Endothelial cell of umbilical vein (primary cell): ENCODE data around the gene SMCHD1. TPM values are rescaled to one million over a fixed set of nuclear protein-coding genes. Genes with fewer than 3 reads are reported as not detected.

ENCODE experiments used
- Bru-seq: library from RNA; stranded (reverse); fragments of 400-500 nt; gene quantifications from one replicate; lab custom pipeline; 2021; lab: Mats Ljungman, UMichigan
- BruChase-seq, 2 experiments: library from RNA; stranded (reverse); fragments of 400-500 nt; gene quantifications; one replicate each; lab custom pipeline; 2021; lab: Mats Ljungman, UMichigan
- BruUV-seq: library from RNA; stranded (reverse); fragments of 400-500 nt; replicated peaks from 2 replicates; lab custom pipeline; 2021; lab: Mats Ljungman, UMichigan
- CTCF ChIA-PET: fragments of 300-600, 350-600 bp; sonication (Branson Sonifier 250); formaldehyde crosslinking; loops from one replicate; lab custom pipeline; 2021; ENCODE audit warnings: antibody characterized with exemption, inconsistent platforms; lab: Charles Lee
- POLR2A ChIA-PET: fragments of 300-600, 350-600 bp; sonication (Branson Sonifier 250); formaldehyde crosslinking; loops from one replicate; lab custom pipeline; 2021; ENCODE audit warnings: antibody characterized with exemption, inconsistent platforms; lab: Charles Lee
- DNase-seq: peaks from one replicate; pipeline ENCODE4 v3.0.0-alpha.2; 2011; ENCODE audit warnings: low read depth, low spot score
- FAIRE-seq: peaks from 2 replicates; lab custom pipeline; 2011; peaks lifted over from hg19 to GRCh38; lab: Jason Lieb, UNC
- H2AFZ ChIP-seq: 2 replicates; pipeline ENCODE4 v1.6.0; 2012; ENCODE audit warnings: low read depth, low read length, control low read depth, inconsistent platforms
- H3K27ac ChIP-seq: 2 replicates; pipeline ENCODE4 v1.5.1; 2011; ENCODE audit warnings: low read depth, mild to moderate bottlenecking, control low read depth, low read length, moderate library complexity; ENCODE audit not compliant: insufficient read depth
- H3K27me3 ChIP-seq, 2 experiments: 2 replicates each; pipeline versions ENCODE4 v1.6.0 to v1.6.1; 2011; ENCODE audit warnings: low read length in 2 of 2, mixed read lengths in 1 of 2; ENCODE audit not compliant: control insufficient read depth in 2 of 2, insufficient read depth in 2 of 2
- H3K36me3 ChIP-seq, 2 experiments: 2 replicates in 1 of 2; 3 replicates in 1 of 2; pipeline ENCODE4 v1.5.1; 2011; ENCODE audit warnings: low read length in 2 of 2, mild to moderate bottlenecking in 1 of 2, moderate library complexity in 1 of 2; ENCODE audit not compliant: control insufficient read depth in 2 of 2, insufficient read depth in 2 of 2; ENCODE audit errors: extremely low read depth in 1 of 2
- H3K4me1 ChIP-seq: 3 replicates; pipeline ENCODE4 v1.5.1; 2011; ENCODE audit warnings: mild to moderate bottlenecking, low read length; ENCODE audit not compliant: control insufficient read depth, insufficient read depth; ENCODE audit errors: extremely low read depth
- H3K4me2 ChIP-seq: 2 replicates; pipeline ENCODE4 v1.6.1; 2011; ENCODE audit warnings: low read length, control low read depth, mixed read lengths; ENCODE audit not compliant: insufficient read depth
- H3K4me3 ChIP-seq, 3 experiments: fragments of 200-600 bp in 1 of 3; sonication (generic), shearing (Covaris generic) in 1 of 3; replicated peaks in 1 of 3; 2 replicates each; pipeline ENCODE4 v1.5.1; 2011 to 2016; ENCODE audit warnings: control low read depth in 3 of 3, low read length in 3 of 3, mild to moderate bottlenecking in 2 of 3, inconsistent platforms in 1 of 3, low read depth in 1 of 3, moderate library complexity in 1 of 3; ENCODE audit not compliant: insufficient read depth in 1 of 3
- H3K79me2 ChIP-seq: 2 replicates; pipeline ENCODE4 v1.6.0; 2012; ENCODE audit warnings: low read length, inconsistent platforms; ENCODE audit not compliant: control insufficient read depth, insufficient read depth
- H3K9ac ChIP-seq: replicated peaks from 2 replicates; pipeline ENCODE3; 2011; ENCODE audit warnings: low read length, control low read depth; ENCODE audit not compliant: insufficient read depth; ENCODE audit errors: extremely low read depth
- H3K9me1 ChIP-seq: replicated peaks from 3 replicates; pipeline ENCODE4 v1.6.0; 2011; ENCODE audit warnings: mild to moderate bottlenecking, low read length; ENCODE audit not compliant: control insufficient read depth, insufficient read depth; ENCODE audit errors: extremely low read depth
- H3K9me3 ChIP-seq: replicated peaks from 2 replicates; pipeline ENCODE4 v1.5.1; 2012; ENCODE audit warnings: low read length, inconsistent platforms; ENCODE audit not compliant: control insufficient read depth, insufficient read depth
- H4K20me1 ChIP-seq: replicated peaks from 2 replicates; pipeline ENCODE3; 2011; ENCODE audit warnings: mild to moderate bottlenecking, low read length; ENCODE audit not compliant: control insufficient read depth, insufficient read depth; ENCODE audit errors: extremely low read depth
- EZH2 ChIP-seq: IDR thresholded peaks from 2 replicates; pipeline ENCODE4 v1.6.1; 2012; ENCODE audit warnings: borderline replicate concordance, low read depth, mild to moderate bottlenecking, moderate library complexity, low read length, inconsistent platforms; ENCODE audit not compliant: severe bottlenecking
- GATA2 ChIP-seq: IDR thresholded peaks from 2 replicates; pipeline ENCODE4 v1.7.0; 2011; ENCODE audit warnings: low read depth, mild to moderate bottlenecking, moderate library complexity, mixed read lengths, low read length; ENCODE audit not compliant: insufficient read length, insufficient read depth
- JUN ChIP-seq: IDR thresholded peaks from 2 replicates; pipeline ENCODE4 v1.6.1; 2011; ENCODE audit warnings: borderline replicate concordance, low read depth; ENCODE audit not compliant: insufficient read length, insufficient read depth
- POLR2A ChIP-seq: IDR thresholded peaks from 2 replicates; pipeline ENCODE4 v1.6.1; 2012; ENCODE audit warnings: low read depth, mild to moderate bottlenecking, control low read depth, low read length
- POLR2AphosphoS5 ChIP-seq: IDR thresholded peaks from 2 replicates; pipeline ENCODE4 v1.6.1; 2012; ENCODE audit warnings: low read depth, mild to moderate bottlenecking, control low read depth, low read length, moderate library complexity; ENCODE audit not compliant: insufficient read depth
- dilution Hi-C: fragments of 300-500 bp; cut with MboI; formaldehyde crosslinking; loops from one replicate; pipeline ENCODE4 v1.15.0; 2019; ENCODE audit warnings: low sequenced_read_pairs; ENCODE audit not compliant: extremely low pct_ligation_motif_present
- intact Hi-C: fragments of 100-400 bp; cut with micrococcal nuclease; formaldehyde crosslinking; loops from one replicate; pipeline ENCODE4 v1.10.0; 2022
- long read RNA-seq: library from polyadenylated mRNA; stranded (forward); transcript quantifications from one replicate; pipeline ENCODE4 v2.0.0, GENCODE V29; 2021
- polyA minus RNA-seq, 3 experiments: library from RNA; depleted of rRNA, polyadenylated mRNA; stranded (reverse); fragments of >200 nt; gene quantifications; 1 replicate in 1 of 3; 2 replicates in 2 of 3; pipeline ENCODE4 v1.2.3, GENCODE V29; 2011
- polyA plus RNA-seq, 4 experiments: library from polyadenylated mRNA; depleted of rRNA in 3 of 4; stranded (reverse) in 3 of 4; unstranded in 1 of 4; fragments of >200 nt; gene quantifications; 2 replicates each; pipeline versions ENCODE4 v1.2.1 to v1.2.3, GENCODE V29; 2011 to 2012; ENCODE audit warnings: missing spikeins in 1 of 4
- total RNA-seq: library from RNA; stranded (reverse); gene quantifications from 2 replicates; pipeline ENCODE4 v1.2.3, GENCODE V29; 2021
- TF ChIP-seq, protein P1 (sequence below), 2 donors: IDR thresholded peaks; 1 replicate in 1 of 2; 2 replicates in 1 of 2; pipeline ENCODE4 v1.5.1; 2011; ENCODE audit warnings: low read length in 2 of 2, mild to moderate bottlenecking in 2 of 2, moderate library complexity in 2 of 2, control low read depth in 1 of 2, inconsistent platforms in 1 of 2, low read depth in 1 of 2; ENCODE audit not compliant: insufficient read depth in 1 of 2; ENCODE audit errors: extremely low read depth in 1 of 2
- TF ChIP-seq, protein P2 (sequence below): IDR thresholded peaks from 2 replicates; pipeline ENCODE4 v1.6.1; 2011; ENCODE audit not compliant: insufficient read depth, insufficient read length

Gene SMCHD1
- total RNA-seq (36.2 and 39.9 TPM in 2 replicates), polyA plus RNA-seq (4.6 and 7.4 TPM in 2 replicates), polyA minus RNA-seq (34.5 and 41.3 TPM in 2 replicates), Bru-seq, nascent RNA (percentile 91 among the genes with signal in this experiment), BruChase-seq, experiment 1, labeled RNA remaining after a 6-hour chase (percentile 74 among the genes with signal in this experiment), BruChase-seq, experiment 2, labeled RNA remaining after a 2-hour chase (percentile 86 among the genes with signal in this experiment)
- 8.4 and 9.7 TPM in 2 replicates for polyA plus RNA-seq (2011; cell fraction: cytosol; rRNA removed)
- 31.6 and 42.1 TPM in 2 replicates for polyA plus RNA-seq (2011; cell fraction: nucleus; rRNA removed)
- 14.2 and 17.7 TPM in 2 replicates for polyA plus RNA-seq (2012)
- 35.9 TPM for polyA minus RNA-seq (2011; cell fraction: cytosol; rRNA and poly(A)+ RNA removed)
- polyA minus RNA-seq (2011; cell fraction: nucleus; rRNA and poly(A)+ RNA removed): 106 and 128 TPM in 2 replicates
- long read RNA-seq, full-length matches to known transcripts: 1 of 9 reads
- long read RNA-seq, partial matches to known transcripts: 5 of 9 reads
- long read RNA-seq, other reads (novel, unspliced or antisense): 3 of 9 reads

DNA sequence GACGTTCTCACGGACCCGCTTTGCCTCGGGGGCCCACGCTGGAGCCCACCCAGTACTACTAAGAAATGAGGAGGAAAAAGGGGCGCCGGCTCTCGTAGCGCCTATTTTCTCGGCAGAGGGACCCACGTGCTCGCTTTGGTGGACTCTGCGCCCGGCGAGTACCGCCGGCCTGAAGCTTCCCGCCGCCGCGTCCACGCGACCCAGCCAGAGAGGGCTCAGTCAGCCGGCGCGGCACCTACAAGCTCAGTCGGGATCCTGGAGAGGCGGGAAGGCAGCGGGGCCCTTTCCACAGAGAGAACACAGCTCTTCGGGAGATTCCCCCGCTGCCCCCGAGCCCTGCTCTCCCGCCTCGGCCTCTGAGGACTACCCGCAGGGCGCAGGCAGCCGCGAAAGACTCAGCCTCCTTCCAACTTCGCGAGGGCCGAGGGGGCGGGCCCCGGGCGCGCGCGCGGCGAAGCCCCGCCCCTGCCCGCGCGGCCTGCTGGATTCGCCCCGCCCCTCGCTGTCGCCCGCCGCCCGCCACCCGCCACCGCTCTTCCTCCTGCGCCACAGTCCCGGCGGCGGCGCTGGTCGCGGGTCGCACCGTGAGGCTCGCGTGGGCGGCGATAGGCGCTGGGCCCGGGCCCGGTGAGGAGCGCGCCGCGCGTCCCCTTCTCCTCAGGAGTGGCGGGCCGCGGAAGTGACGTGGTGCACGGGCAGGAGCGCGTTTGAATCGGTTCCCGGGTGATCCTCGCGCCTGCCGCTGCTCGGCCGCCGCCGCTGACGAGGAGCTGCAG is at the start of gene SMCHD1:
Gene SMCHD1, plus strand, starts transcription at position 549 of the 776 bp plus-strand sequence. CDS start 350 bp downstream, outside the sequence.
- Histone ChIP-seq H3K36me3 (no peaks in the 10 kb centered on the region), H3K27me3 (peaks cover 0 to 4% of the 10 kb centered on the region in 2 experiments), H2AFZ (peak within 1 kb of the TSS; percentile 92), H3K9me3 (no peaks in the 10 kb centered on the region), H3K27ac (peak within 1 kb of the TSS; percentile 90), H3K9me1 (no peaks in the 10 kb centered on the region), H3K4me1 (peaks cover 32% of the 10 kb centered on the region), H3K79me2 (peaks cover 44% of the 10 kb centered on the region), H3K4me2 (peak within 1 kb of the TSS; percentile 97), H3K4me3 (peak within 1 kb of the TSS; percentile 60 to 99 (median 78)), H3K9ac (peak within 1 kb of the TSS; percentile 96), H4K20me1 (peaks cover 3% of the 10 kb centered on the region)
- ChIA-PET CTCF (interaction anchor here (0.7 to 1.7 kb wide), 4 partner anchors 14 to 108 kb away, joined by 3 to 6 read pairs (median 4); no protein-coding TSS in a partner anchor), POLR2A (interaction anchor here (0.8 kb wide), 1 partner anchor 50 kb away, joined by 3 read pairs; no protein-coding TSS in a partner anchor)
- peak; percentile 38 for FAIRE-seq
- dilution Hi-C loops (no loop called here), intact Hi-C loops (loop anchor here (2.0 to 10.0 kb wide), 5 partner anchors 19 to 357 kb away; partner anchors contain the start of genes LPIN2, METTL4 and NDC80)
- DNase-seq: peak; percentile 81
- TF ChIP-seq, protein P1, sequence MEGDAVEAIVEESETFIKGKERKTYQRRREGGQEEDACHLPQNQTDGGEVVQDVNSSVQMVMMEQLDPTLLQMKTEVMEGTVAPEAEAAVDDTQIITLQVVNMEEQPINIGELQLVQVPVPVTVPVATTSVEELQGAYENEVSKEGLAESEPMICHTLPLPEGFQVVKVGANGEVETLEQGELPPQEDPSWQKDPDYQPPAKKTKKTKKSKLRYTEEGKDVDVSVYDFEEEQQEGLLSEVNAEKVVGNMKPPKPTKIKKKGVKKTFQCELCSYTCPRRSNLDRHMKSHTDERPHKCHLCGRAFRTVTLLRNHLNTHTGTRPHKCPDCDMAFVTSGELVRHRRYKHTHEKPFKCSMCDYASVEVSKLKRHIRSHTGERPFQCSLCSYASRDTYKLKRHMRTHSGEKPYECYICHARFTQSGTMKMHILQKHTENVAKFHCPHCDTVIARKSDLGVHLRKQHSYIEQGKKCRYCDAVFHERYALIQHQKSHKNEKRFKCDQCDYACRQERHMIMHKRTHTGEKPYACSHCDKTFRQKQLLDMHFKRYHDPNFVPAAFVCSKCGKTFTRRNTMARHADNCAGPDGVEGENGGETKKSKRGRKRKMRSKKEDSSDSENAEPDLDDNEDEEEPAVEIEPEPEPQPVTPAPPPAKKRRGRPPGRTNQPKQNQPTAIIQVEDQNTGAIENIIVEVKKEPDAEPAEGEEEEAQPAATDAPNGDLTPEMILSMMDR (IDR thresholded peaks at IDR 0.05; ENCODE audit: extremely low read depth in 1 of 2, insufficient read depth in 1 of 2, low read depth in 1 of 2, low read length in 2 of 2): no peak
- TF ChIP-seq POLR2AphosphoS5 (peak; percentile 88), POLR2A (peak; percentile 36), JUN (no peak), GATA2 (no peak), EZH2 (no peak)
- TF ChIP-seq, protein P2, sequence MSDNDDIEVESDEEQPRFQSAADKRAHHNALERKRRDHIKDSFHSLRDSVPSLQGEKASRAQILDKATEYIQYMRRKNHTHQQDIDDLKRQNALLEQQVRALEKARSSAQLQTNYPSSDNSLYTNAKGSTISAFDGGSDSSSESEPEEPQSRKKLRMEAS: peak; percentile 29
- TSS peak; percentile 74 for BruUV-seq
